Measurements from ENCODE around the gene ARHGEF19.
"Not testable (repeated sequence)": the region's sequence is repeated elsewhere in the genome, so short reads cannot be mapped to it uniquely, and the experiment has no call there.

ARHGEF19 gene

DNA sequence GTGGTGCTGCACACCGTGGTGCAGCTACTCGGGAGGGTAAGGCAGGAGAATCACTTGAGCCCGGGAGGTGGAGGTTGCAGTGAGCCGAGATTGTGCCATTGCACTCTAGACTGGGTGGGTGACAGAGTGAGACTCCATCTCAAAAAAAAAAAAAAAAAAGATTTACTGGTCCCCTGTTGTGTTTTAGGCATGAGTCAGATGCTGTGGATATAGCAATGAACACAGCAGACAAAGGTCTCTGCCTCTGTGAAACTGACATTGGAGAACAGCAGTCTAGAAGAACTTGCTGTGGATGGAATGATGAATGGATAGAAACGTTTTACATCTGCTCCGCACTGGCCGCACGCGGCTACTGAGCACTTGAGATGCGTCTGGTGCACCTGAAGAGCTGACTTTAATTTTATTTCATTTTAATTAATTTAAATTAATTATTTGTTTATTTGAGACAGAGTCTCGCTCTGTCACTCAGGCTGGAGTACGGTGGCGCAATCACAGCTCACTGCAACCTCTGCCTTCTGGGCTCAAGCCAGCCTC lies 32.1 kb downstream of the ARHGEF19 start:
- DNase-seq (ENCODE audit: low spot score) = no peak

DNA sequence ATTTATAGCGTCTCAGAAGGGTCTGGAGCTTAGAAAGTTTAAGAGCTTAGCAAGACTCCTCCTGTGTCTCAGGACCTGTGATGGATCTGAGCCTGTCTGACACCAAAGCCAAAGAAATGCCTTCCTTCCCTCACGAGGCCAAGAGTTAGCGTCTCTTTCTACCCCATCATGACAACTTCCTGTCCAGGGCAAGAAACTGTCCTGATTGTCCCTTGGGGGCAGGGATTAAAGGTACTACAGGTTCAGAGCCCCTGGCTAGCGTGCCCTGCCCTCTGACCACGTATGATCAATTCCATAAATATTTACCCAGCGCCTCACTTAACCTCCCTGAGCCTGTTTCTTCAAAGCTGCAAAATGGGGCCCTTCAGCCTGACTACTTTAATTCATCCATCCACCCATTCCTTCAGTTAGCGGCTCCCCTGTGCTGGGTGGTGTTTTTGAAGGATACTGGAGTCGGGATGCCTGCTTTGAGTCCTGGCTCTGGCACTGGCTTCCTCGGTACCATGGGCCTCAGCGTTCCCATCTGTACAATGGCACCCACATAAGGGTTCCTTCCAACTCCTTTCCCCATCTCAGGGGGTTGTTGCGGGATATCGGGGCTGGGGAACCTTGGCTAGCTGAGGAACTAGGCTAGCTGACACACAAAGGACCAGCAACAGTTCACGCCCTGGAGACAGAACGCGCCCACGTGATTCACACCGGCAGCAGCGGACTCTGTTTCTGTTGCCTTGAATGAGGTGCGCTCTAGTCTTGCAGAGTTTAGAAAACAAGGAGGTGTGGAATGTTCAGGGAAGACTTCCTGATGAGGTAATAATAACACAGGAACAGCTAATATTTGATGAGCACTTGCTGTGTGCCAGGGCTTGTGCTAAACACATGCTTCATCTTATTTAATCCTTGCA lies 33.6 kb downstream of the ARHGEF19 start:
- no peak for DNase-seq (ENCODE audit: low spot score)

DNA sequence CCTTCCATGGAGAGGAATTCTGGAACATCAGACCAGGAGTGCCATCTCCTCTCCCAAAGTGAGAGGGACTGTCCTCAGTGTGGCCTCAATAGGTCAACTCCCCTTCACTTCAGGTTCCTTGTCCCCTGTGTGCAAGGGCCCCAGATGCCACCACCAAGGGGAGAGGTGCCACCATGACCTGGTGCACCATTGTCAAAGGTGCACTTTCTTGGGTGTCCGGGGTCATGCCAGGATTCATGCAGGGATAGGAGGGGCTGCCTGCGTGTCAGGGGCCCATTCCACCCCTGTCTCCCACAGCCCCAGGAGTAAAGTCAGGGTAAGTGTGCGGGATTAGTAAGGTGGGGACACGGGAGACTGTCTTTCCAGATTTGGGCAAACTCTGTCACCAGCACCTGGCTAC lies 35.1 kb downstream of the ARHGEF19 start:
- no peak for DNase-seq (ENCODE audit: low spot score)

DNA sequence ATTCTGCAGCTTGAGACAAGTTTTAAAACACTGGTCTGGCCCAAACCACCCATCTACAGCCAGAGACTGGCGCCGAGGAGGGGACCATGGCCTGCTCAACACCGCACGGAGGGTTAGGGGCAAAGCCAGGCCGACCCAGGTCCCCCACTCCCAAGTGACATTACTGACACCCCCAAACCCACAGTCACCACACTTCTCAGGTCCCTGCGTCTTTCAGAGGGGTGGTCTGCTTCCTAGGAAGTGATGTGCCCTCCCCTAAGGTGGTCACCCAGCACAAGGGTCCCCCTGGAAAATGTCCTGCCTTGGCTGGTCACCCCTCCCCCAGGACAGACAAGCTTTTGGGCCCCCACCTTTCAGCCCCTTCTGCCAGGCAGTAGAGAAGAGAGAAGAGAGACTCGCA lies 35.8 kb downstream of the ARHGEF19 start:
- DNase-seq (ENCODE audit: low spot score) = no peak

DNA sequence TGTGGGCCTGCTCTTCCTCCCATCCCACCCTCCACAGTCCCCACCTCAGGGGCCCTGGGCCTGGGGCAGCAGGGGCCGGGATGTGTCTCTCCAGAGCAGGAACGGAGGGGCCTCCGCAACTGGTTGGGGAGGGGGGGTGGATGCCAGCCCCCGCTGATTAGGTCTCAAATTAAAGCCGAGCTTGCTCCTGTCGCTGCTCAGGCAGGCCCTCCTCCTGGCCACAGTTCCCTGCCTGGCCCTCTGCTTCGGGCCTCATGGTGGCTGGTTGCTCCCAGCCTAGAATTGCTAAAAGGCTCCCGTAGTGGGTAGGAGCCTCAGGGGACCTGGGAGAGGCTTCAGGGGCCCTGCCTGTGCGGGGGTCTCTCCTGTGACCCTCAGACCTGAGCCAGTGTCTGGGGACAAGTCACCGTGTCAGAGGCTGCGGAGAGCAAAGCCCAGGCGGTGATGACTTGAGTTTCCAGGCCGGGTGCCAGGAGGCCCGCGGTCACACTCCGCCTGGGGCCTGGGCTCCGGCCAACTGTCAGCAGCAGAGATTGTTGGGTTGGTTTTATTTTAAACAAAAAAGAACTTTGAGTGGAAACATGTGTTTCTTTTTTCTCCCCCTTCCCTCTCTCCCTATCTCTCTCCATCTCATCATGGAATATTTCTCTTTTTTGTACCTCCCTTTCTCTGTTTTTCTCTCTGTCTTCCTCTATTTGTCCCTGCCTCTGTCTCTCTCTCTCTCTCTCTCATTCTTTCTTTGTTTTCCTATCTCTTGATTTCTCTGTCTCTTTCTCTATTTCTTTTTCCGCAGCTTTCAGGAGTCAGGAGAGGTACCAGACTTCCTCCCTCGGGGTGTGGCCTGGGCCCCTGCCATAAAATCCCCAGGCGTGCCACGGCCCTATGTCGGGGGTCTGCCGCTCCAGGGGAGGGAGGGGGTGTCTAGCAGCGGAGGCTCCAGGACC lies 36.6 kb downstream of the ARHGEF19 start:
- DNase-seq (ENCODE audit: low spot score) = no peak

DNA sequence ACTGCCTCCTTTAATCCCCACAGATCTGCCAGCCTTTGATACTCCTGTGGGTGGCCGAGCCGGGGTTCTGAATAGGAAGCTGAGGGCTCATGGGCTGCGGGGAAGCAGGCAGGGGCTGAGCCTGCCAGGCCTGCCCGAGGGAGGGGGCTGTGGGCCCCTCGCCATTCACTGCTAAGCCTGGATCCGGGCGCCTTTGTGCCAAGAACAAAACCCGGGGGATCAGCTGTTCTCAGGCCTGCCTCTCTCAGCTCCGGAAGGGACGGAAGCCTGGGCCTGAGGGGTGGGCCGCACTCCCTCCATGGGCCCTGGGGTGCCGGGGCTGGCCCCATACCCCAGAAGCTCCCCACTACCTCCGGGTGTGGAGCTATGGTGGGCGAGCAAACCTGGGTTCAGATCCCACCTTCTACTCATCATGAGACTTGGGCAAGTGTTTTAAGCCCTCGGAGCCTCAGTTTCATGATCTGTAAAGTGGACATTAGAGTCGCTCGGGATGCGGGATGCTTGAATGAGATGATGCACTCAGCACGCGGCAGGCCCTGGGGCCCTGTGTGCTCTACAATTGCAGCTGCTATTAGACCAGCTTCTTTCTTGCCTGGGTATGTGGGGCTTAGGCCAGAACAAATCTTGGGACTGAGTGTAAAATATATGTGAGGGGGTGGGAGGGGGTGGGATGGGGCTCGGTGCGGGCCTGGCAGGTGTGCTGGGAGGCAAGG lies 37.4 kb downstream of the ARHGEF19 start:
- no peak for DNase-seq (ENCODE audit: low spot score)

DNA sequence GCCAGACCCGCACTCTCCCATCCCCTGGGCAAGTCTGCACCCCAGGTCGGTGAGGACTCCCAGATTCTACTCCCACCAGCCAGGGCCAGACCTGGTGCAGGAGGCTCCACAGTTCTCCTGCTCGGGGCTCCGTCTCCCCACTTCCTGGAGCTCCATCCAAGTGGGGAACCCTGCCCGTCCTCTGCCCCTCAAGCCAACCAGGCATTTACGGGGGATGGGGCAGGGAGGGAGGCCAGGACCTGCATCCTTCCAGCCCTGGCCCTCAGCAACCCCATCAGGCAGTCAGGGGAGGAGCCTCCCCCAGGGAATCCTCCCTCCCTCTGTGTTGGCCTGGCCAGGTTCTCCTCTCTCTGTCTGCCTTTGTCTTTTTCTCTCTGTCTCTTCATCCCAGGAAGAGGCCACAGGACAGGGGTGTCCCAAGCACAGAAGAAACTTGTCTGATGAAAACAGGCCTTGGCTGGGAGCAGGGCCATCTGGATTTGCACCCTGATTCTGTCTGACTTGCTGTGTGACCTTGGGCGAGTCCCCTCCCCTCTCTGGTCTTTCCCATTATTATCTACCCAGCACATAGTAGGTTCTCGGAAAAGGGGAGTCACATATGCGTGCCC lies 38.1 kb downstream of the ARHGEF19 start:
- DNase-seq (ENCODE audit: low spot score) = no peak

DNA sequence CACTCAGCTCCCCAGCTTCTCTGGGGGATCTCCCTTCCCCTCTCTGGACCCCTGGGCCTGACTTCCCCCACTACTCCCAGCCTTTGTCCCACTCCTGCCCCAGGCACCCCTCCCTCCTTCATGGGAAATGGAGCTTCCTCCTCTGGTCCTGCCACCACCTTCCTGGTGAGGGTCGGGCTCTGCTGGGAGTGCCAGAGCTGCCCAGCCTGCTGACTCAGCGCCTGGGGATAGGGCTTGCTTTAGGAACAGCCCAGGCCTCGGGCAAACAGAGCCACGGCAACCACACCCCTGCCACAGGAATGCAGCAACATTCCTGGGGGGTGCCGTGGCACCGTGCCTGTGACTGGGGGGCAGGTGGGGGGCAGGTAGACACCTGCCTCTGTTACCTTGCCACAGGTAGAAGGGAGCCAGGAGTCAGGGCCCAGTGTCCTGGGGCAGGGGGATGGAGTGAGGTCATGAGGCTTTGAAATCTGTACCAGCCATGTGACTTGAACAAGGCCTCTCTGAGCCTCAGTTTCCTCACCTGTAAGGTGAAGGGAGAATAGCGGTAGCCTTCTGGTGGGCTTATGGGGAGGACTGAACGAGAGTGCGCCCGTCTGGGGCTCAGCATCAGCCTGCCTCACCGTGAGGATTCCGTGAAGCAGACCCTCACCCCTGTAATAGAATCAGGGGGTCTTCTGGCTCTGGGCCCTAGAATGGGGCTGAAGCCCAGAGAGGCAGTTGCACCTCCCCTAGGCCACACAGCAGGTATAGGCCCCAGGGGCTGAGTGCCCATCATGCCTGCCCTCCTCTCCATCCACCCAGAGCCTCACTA lies 38.8 kb downstream of the ARHGEF19 start:
- no peak for DNase-seq (ENCODE audit: low spot score)

DNA sequence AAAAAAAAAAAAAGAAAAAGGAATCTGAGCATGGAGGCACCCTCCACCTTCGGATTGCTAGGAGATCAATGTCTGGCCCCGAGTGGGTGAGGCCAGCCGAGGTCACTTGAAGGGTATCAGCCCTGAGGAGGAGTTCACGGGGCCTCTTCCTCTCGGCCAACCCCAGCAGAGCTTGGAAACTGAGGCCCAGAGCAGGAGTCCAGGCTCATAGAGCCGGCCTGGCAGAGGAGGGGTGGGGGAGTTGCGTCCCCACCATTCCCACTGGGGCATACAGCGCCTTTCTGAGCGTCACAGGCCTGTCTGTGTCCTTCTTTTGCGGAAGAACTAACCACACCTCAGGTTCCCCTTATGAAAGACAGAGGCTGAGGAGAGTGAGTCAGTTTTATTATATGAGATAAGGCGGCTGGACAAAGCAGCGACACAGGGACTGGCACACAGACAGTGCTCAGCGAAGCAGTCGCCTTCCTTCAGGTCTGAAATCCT lies 39.4 kb downstream of the ARHGEF19 start:
- DNase-seq (ENCODE audit: low spot score) = no peak

DNA sequence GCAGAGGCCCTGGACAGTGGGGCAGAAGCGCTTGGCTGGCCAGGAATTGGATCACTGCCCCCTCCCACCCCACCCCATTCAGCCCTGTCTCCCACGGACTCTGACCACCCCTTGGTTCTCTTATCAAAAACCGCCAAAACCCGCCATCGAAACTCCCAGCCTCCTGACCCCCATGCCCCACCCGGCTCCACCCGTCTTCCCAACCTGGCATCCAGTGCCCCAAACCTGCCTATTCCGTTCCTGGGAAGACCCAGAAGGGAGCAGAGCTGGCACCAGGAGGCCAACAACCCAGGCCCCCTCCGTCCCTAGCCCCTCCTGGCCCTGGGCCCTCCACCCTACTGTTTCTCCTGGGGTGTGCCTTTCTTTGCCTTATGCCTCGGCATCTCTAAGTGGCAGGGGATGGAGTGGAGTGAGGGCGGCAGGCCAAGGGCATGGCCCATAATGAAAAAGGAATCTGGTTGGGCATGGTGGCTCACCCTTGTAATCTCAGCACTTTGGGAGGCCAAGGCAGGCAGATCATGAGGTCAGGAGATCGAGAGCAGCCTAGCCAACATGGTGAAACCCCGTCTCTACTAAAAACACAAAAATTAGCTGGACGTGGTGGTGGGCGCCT lies 40.1 kb downstream of the ARHGEF19 start:
- DNase-seq (ENCODE audit: low spot score) = no peak

DNA sequence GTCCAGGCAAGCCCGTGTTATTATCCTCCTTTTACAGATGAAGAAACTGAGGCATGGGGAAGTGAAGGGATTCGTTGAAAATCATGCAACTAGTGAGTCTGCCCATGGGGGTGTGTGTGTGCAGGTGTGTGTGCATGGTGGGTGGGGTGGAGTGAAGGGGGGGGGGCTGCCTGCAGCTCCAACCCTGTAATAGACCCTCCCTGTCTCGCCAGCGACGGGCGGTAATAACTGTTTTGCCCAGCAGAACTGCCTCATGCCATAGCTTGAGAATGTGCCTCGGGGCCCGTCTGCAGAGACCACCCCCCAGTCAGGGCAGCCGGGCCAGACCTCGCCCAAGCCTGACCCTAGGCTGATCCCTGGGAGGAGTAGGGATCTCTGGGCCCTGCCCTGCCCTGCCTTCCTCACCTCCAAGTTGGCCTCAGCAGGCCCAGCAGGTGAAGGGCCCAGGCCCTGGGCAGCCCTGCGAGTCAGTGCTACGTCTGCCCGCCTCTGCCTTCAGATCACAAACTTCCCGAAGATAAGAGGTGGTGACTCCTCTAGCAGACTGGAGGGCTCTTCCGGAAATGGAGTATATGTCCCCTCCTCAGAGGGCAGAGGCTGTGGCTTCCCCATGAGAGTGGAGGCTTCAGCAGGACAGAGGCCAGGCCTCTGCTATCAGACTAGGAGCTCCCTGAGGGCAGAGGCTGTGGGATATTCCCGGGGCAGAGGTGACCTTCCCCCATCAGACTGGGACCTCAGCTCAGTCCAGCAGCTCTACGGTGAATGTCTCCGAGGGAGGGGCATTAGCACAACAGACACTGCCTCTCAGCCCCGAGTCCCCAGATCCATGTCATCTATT lies 40.9 kb downstream of the ARHGEF19 start:
- DNase-seq (ENCODE audit: low spot score) = no peak

DNA sequence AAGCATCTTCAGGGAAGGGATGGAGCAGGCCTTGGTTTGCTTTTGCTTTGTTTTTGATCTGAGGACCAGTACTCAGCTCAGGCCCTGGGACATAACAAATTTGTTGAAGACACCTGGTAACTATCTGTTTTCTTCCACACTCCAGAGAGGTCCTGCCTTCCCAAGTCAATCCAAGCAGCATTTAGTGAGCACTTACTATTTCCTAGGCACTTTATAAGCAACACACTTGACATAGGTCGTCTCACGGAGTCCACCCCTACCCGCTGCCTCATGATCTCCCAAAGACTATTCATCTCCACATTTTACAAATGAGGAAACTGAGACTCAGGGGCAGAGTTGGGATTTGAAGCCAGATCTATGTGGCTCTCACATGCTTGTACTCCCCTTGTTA lies 42.2 kb downstream of the ARHGEF19 start:
- no peak for DNase-seq (ENCODE audit: low spot score)

DNA sequence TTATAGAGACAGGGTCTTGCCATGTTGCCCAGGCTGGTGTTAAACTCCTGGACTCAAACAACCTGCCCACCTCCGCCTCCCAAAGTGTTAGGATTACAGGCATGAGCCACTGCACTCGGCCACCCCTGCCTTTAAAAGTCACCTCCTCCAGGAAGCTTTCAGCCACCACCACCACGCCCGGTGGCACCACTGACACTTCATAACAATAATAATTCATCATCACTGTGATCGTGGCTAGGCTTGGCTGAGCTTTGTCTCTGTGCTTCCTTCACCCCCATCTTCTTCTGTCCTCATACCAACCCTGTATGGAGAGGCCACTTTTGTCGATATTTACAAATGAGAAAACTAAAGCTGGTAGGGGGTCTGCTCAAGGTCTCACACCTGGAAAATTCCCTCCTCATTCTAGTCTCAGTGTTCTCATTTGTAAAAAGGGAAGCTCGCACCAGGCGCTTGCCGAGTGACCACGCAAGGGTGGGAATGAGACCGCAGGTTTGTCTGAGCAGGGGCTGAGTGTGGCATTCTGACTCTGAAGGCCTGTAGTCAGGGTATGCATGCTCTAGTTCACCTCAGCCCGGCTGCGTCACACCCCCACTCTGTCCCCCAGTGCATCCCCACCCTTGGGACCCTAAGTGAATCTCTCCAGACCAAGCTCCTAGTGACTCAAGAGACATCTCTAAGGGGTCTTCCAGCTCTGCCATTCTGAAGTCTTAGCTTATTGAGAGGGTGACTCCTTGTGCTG lies 43.7 kb downstream of the ARHGEF19 start:
- DNase-seq (ENCODE audit: low spot score) = no peak

DNA sequence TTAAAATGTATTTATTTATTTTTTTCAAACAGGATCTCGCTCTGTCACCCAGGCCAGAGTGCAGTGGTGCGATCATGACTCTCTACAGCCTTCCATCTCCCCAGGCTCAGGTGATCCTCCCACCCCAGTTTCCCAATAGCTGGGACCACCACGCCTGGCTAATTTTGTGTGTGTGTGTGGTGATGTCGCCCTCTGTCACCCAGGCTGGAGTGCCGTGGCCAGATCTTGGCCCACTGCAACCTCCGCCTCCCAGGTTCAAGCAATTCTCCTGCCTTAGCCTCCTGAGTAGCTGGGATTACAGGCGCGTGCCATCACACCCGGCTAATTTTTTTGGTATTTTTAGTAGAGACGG lies 44.3 kb downstream of the ARHGEF19 start:
- DNase-seq (ENCODE audit: low spot score) = not testable (repeated sequence)

DNA sequence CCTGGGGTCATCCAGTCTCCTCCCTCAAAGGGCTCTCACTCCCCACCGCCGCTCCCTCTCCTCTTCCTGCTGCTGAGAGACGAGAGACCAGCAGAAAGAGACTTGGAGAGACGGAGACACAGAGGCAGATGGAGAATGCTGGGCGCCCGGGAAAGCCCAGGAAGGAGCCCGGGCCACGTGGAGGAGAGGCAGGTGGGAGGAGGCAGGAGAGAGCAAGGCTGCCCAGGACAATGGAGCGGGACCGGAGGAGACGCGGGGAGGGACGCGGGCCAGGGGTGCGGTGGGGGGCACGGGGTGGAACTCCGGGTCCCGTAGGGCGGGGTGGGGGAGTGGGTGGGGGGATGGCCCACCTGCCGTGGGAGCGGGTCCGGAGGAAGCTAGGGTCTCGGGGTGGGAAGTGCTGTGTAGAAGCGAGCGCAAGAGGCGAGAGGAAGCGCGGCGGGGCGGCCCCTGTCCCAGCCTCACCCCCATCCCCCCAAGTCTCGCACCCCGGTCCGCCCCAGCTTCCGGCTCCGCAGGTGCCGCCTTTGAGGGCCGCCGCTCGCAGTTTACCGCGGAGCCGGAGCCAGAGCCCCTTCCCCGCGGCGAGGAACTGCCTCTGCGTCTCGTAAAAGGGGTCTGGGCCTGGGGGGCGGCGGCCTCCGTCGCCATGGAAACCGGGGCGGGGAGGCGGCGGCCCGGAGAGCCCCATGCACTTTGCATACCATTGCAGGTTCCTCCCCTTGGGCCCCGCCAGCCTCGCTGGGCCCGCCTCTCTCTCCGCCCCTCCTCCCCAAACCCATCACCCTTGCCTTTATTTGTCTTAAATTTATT lies 44.9 kb downstream of the ARHGEF19 start:
- DNase-seq (ENCODE audit: low spot score) = peak; percentile 65

DNA sequence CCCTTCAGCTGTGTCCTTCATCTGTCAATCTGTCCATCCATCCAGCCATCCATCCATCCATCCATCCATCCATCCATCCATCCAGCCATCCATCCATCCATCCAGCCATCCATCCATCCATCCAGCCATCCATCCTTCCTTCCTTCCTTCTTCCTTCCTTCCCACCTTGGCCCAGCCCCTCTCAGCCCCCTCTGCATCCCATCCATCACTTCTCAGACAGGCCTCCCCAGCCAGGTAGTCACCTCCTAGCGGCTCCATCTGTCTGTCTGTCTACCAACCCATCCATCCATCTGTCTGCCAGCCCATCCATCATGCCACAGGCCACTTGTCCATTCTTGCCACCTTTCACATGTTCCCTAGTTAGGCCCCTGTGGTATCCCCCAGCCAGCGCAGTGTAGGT lies 46.3 kb downstream of the ARHGEF19 start:
- no peak for DNase-seq (ENCODE audit: low spot score)

DNA sequence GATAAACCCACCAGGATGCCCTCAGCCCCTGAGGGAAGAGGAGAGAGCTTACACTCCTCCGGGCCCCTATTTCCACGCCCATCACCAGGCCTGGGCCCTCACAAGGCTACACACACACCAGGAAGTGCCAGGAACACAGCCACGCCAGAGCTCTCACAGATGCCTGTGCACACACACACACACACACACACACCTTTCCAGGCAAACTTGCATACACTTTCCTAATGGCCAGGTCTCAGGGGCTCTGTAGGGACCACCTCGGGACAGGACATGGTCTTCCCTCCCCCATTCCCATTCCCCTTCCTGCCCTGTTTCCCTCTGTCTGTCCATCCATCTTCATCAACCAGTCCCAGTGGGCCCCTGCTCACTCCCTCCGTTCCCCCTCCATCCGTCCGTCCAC lies 46.9 kb downstream of the ARHGEF19 start:
- no peak for DNase-seq (ENCODE audit: low spot score)

DNA sequence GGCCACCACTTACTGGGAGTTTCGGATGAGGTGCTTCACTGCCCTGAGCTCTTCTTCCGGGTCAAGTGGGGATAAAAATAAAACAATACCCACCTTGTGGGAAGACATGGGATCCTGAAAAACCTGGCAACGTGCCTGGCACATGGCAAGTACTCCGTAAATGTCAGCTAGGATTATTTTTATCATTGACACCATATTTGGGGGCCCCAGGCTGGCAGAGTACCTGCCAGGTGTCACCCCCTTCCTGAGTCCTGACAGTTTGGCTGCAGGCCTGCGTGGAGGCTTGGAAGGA lies 47.4 kb downstream of the ARHGEF19 start:
- DNase-seq (ENCODE audit: low spot score) = no peak

All from CD4-positive, alpha-beta T cell treated with Interleukin-2 at 100 ng/mL for 4 hours (primary cell).